Endothelial cell of umbilical vein (primary cell): ENCODE measurements around the gene PPP1R9A. TPM values are rescaled to one million over a fixed set of nuclear protein-coding genes. Genes with fewer than 3 reads are reported as not detected.

Experiments used
- BruUV-seq: library from RNA; stranded (reverse); fragments of 400-500 nt; replicated peaks from 2 replicates; lab custom pipeline; 2021; lab: Mats Ljungman, UMichigan
- CTCF ChIA-PET: fragments of 300-600, 350-600 bp; sonication (Branson Sonifier 250); formaldehyde crosslinking; loops from one replicate; lab custom pipeline; 2021; ENCODE audit warnings: antibody characterized with exemption, inconsistent platforms; lab: Charles Lee
- POLR2A ChIA-PET: fragments of 300-600, 350-600 bp; sonication (Branson Sonifier 250); formaldehyde crosslinking; loops from one replicate; lab custom pipeline; 2021; ENCODE audit warnings: antibody characterized with exemption, inconsistent platforms; lab: Charles Lee
- DNase-seq: peaks from one replicate; pipeline ENCODE4 v3.0.0-alpha.2; 2011; ENCODE audit warnings: low read depth, low spot score
- FAIRE-seq: peaks from 2 replicates; lab custom pipeline; 2011; peaks lifted over from hg19 to GRCh38; lab: Jason Lieb, UNC
- H2AFZ ChIP-seq: 2 replicates; pipeline ENCODE4 v1.6.0; 2012; ENCODE audit warnings: low read depth, low read length, control low read depth, inconsistent platforms
- H3K27ac ChIP-seq: 2 replicates; pipeline ENCODE4 v1.5.1; 2011; ENCODE audit warnings: low read depth, mild to moderate bottlenecking, control low read depth, low read length, moderate library complexity; ENCODE audit not compliant: insufficient read depth
- H3K27me3 ChIP-seq, 2 experiments: 2 replicates each; pipeline versions ENCODE4 v1.6.0 to v1.6.1; 2011; ENCODE audit warnings: low read length in 2 of 2, mixed read lengths in 1 of 2; ENCODE audit not compliant: control insufficient read depth in 2 of 2, insufficient read depth in 2 of 2
- H3K36me3 ChIP-seq, 2 experiments: 2 replicates in 1 of 2; 3 replicates in 1 of 2; pipeline ENCODE4 v1.5.1; 2011; ENCODE audit warnings: low read length in 2 of 2, mild to moderate bottlenecking in 1 of 2, moderate library complexity in 1 of 2; ENCODE audit not compliant: control insufficient read depth in 2 of 2, insufficient read depth in 2 of 2; ENCODE audit errors: extremely low read depth in 1 of 2
- H3K4me1 ChIP-seq: 3 replicates; pipeline ENCODE4 v1.5.1; 2011; ENCODE audit warnings: mild to moderate bottlenecking, low read length; ENCODE audit not compliant: control insufficient read depth, insufficient read depth; ENCODE audit errors: extremely low read depth
- H3K4me2 ChIP-seq: 2 replicates; pipeline ENCODE4 v1.6.1; 2011; ENCODE audit warnings: low read length, control low read depth, mixed read lengths; ENCODE audit not compliant: insufficient read depth
- H3K4me3 ChIP-seq, 3 experiments: fragments of 200-600 bp in 1 of 3; sonication (generic), shearing (Covaris generic) in 1 of 3; replicated peaks in 1 of 3; 2 replicates each; pipeline ENCODE4 v1.5.1; 2011 to 2016; ENCODE audit warnings: control low read depth in 3 of 3, low read length in 3 of 3, mild to moderate bottlenecking in 2 of 3, inconsistent platforms in 1 of 3, low read depth in 1 of 3, moderate library complexity in 1 of 3; ENCODE audit not compliant: insufficient read depth in 1 of 3
- H3K79me2 ChIP-seq: 2 replicates; pipeline ENCODE4 v1.6.0; 2012; ENCODE audit warnings: low read length, inconsistent platforms; ENCODE audit not compliant: control insufficient read depth, insufficient read depth
- H3K9ac ChIP-seq: replicated peaks from 2 replicates; pipeline ENCODE3; 2011; ENCODE audit warnings: low read length, control low read depth; ENCODE audit not compliant: insufficient read depth; ENCODE audit errors: extremely low read depth
- H3K9me1 ChIP-seq: replicated peaks from 3 replicates; pipeline ENCODE4 v1.6.0; 2011; ENCODE audit warnings: mild to moderate bottlenecking, low read length; ENCODE audit not compliant: control insufficient read depth, insufficient read depth; ENCODE audit errors: extremely low read depth
- H3K9me3 ChIP-seq: replicated peaks from 2 replicates; pipeline ENCODE4 v1.5.1; 2012; ENCODE audit warnings: low read length, inconsistent platforms; ENCODE audit not compliant: control insufficient read depth, insufficient read depth
- H4K20me1 ChIP-seq: replicated peaks from 2 replicates; pipeline ENCODE3; 2011; ENCODE audit warnings: mild to moderate bottlenecking, low read length; ENCODE audit not compliant: control insufficient read depth, insufficient read depth; ENCODE audit errors: extremely low read depth
- CTCF ChIP-seq, 2 donors: IDR thresholded peaks; 1 replicate in 1 of 2; 2 replicates in 1 of 2; pipeline ENCODE4 v1.5.1; 2011; ENCODE audit warnings: low read length in 2 of 2, mild to moderate bottlenecking in 2 of 2, moderate library complexity in 2 of 2, control low read depth in 1 of 2, inconsistent platforms in 1 of 2, low read depth in 1 of 2; ENCODE audit not compliant: insufficient read depth in 1 of 2; ENCODE audit errors: extremely low read depth in 1 of 2
- EZH2 ChIP-seq: IDR thresholded peaks from 2 replicates; pipeline ENCODE4 v1.6.1; 2012; ENCODE audit warnings: borderline replicate concordance, low read depth, mild to moderate bottlenecking, moderate library complexity, low read length, inconsistent platforms; ENCODE audit not compliant: severe bottlenecking
- FOS ChIP-seq: IDR thresholded peaks from 2 replicates; pipeline ENCODE4 v1.6.1; 2011; ENCODE audit warnings: mild to moderate bottlenecking, low read length, moderate library complexity, borderline replicate concordance; ENCODE audit not compliant: insufficient read depth
- GATA2 ChIP-seq: IDR thresholded peaks from 2 replicates; pipeline ENCODE4 v1.7.0; 2011; ENCODE audit warnings: low read depth, mild to moderate bottlenecking, moderate library complexity, mixed read lengths, low read length; ENCODE audit not compliant: insufficient read length, insufficient read depth
- JUN ChIP-seq: IDR thresholded peaks from 2 replicates; pipeline ENCODE4 v1.6.1; 2011; ENCODE audit warnings: borderline replicate concordance, low read depth; ENCODE audit not compliant: insufficient read length, insufficient read depth
- MAX ChIP-seq: IDR thresholded peaks from 2 replicates; pipeline ENCODE4 v1.6.1; 2011; ENCODE audit not compliant: insufficient read depth, insufficient read length
- MYC ChIP-seq: IDR thresholded peaks from one replicate; pipeline ENCODE4 v1.6.1; 2011; ENCODE audit warnings: mild to moderate bottlenecking, low read depth, low read length
- POLR2A ChIP-seq: IDR thresholded peaks from 2 replicates; pipeline ENCODE4 v1.6.1; 2012; ENCODE audit warnings: low read depth, mild to moderate bottlenecking, control low read depth, low read length
- POLR2AphosphoS5 ChIP-seq: IDR thresholded peaks from 2 replicates; pipeline ENCODE4 v1.6.1; 2012; ENCODE audit warnings: low read depth, mild to moderate bottlenecking, control low read depth, low read length, moderate library complexity; ENCODE audit not compliant: insufficient read depth
- dilution Hi-C: fragments of 300-500 bp; cut with MboI; formaldehyde crosslinking; loops from one replicate; pipeline ENCODE4 v1.15.0; 2019; ENCODE audit warnings: low sequenced_read_pairs; ENCODE audit not compliant: extremely low pct_ligation_motif_present
- intact Hi-C: fragments of 100-400 bp; cut with micrococcal nuclease; formaldehyde crosslinking; loops from one replicate; pipeline ENCODE4 v1.10.0; 2022
- polyA plus RNA-seq, 4 experiments: library from polyadenylated mRNA; depleted of rRNA in 3 of 4; stranded (reverse) in 3 of 4; unstranded in 1 of 4; fragments of >200 nt; gene quantifications; 2 replicates each; pipeline versions ENCODE4 v1.2.1 to v1.2.3, GENCODE V29; 2011 to 2012; ENCODE audit warnings: missing spikeins in 1 of 4
- total RNA-seq: library from RNA; stranded (reverse); gene quantifications from 2 replicates; pipeline ENCODE4 v1.2.3, GENCODE V29; 2021

The PPP1R9A gene
- total and polyA plus RNA-seq, 2 donors (not counting 3 experiments of a cell fraction or from before 2014, with no cell fraction given) = 0.50 to 3.0 TPM

GRCh38 chr7:94882891-94883290 lies 24.5 kb upstream of the PPP1R9A start:
- DNase-seq (no peak), FAIRE-seq (no peak)
- H2AFZ ChIP-seq = no peak overlapping the region
- intact Hi-C loops = loop anchor here (10.0 kb wide), 1 partner anchor 438 kb away; no protein-coding TSS in a partner anchor
- no peak overlapping the region for H3K4me2 ChIP-seq
- no peaks in the 10 kb centered on the region for H3K79me2 ChIP-seq
- BruUV-seq = no TSS peak
- no peak overlapping the region for H3K27ac ChIP-seq
- no peaks in the 10 kb centered on the region for H3K9me1 ChIP-seq
- H4K20me1 ChIP-seq = no peaks in the 10 kb centered on the region
- H3K9me3 ChIP-seq = no peaks in the 10 kb centered on the region
- CTCF ChIA-PET = interaction anchor here (1.0 kb wide), 1 partner anchor 226 kb away, joined by 3 read pairs; no protein-coding TSS in a partner anchor
- H3K4me1 ChIP-seq = no peaks in the 10 kb centered on the region
- peaks cover 0 to 2% of the 10 kb centered on the region in 2 experiments for H3K27me3 ChIP-seq
- H3K9ac ChIP-seq = no peak overlapping the region
- H3K4me3 ChIP-seq = no peak overlapping the region
- TF ChIP-seq MAX (no peak), EZH2 (no peak), POLR2AphosphoS5 (no peak), GATA2 (no peak), JUN (no peak), MYC (no peak), CTCF (IDR thresholded peaks at IDR 0.05; ENCODE audit: extremely low read depth in 1 of 2, insufficient read depth in 1 of 2, low read depth in 1 of 2, low read length in 2 of 2) (no peak), POLR2A (no peak), FOS (no peak)
- POLR2A ChIA-PET = no interaction called here
- dilution Hi-C loops = no loop called here
- no peaks in the 10 kb centered on the region for H3K36me3 ChIP-seq
